Fibroblast of upper back skin (primary cell): ENCODE data around the gene COBL.

Experiments used
- DNase-seq: peaks from one replicate; pipeline ENCODE4 v3.0.0-alpha.2; 2013

COBL gene

DNA sequence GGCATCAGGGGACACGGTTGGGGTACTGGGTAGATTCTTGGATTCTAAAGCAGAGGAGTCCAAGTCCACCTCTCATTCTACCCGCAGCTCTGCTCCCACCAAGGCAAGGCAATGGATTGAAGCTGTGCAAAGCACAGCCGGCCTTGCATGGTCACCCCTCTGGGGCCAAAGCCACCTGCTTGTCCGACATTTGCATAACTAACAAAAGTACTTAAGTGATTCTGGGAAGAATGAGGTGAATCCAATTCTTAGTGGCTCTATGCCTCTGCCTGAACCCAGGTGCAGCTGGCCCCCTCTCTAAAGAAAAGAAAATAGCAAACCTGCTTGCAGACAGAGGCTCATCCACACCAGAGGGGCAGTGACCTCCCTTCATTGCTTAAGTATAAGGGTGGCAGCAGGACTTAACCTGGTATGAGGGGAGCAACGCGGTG, 10.7 kb upstream of the COBL start:
- no peak for DNase-seq

DNA sequence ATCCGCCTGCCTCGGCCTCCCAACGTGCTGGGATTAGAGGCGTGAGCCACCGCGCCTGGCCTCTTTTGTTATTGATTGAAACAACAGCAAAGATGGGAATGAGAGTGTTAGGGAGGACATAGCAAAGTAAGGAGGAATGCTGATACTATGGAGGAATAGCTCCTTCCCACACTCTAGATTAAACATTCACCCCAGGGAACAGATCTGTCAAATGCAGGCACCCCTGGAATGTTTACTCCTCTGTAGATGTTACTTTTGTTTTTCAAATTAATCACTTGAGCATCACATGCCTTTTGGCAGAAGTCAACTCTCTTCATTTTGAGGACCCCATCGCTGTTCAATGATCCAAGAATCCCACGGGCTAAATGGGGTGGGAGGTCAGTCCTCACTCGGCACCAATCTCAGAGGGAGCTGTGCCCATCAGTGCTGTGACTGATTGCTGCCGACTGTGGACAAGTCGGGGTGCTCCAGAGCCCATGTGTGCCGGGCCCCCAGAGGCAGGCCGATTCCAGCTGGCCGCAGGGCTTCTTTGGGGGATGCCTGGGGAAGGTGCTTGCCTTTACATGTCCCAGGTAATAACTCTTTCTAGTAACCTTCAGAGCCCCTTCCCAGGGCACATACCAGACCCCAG, 10.2 kb upstream of the COBL start:
- DNase-seq = no peak

DNA sequence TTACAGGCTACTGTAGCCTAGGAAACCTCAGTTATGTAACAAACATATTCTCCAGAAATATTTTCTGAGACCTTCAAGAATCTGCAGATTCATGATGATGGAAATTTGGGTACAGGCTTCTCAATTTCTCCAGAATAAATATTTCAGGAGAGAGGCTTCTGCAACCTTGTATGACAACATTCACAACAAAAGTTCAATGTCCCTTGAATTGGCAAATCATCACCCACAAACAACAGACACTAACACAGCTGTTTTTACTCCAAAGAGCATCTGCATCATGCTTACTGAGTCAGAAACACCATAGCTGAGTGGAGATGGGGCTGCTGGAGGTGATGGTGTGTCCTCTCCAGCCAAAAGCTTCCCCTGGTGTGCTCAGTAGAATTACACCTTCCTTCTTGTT, 9.3 kb upstream of the COBL start:
- no peak for DNase-seq

DNA sequence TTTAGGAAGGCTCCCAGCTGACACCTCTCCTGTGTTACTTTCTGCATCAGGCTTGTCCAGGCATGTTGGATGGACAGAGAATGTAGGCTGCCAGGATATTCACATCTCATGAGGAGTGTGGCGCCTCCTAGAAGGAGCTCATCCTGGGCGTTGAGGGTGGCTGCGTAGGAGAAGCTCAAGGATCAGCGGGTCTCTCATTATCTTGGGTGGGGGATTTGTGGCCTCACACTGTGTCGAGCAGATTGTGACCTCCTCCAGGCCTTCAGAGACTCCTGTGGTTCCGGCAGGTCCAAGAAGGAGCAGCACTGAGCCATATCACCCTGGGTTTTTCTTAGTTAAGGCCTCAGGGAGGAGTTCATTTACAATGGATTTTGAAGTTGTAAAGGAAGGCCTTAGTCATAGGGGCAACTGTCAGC, 8.7 kb upstream of the COBL start:
- DNase-seq = no peak

DNA sequence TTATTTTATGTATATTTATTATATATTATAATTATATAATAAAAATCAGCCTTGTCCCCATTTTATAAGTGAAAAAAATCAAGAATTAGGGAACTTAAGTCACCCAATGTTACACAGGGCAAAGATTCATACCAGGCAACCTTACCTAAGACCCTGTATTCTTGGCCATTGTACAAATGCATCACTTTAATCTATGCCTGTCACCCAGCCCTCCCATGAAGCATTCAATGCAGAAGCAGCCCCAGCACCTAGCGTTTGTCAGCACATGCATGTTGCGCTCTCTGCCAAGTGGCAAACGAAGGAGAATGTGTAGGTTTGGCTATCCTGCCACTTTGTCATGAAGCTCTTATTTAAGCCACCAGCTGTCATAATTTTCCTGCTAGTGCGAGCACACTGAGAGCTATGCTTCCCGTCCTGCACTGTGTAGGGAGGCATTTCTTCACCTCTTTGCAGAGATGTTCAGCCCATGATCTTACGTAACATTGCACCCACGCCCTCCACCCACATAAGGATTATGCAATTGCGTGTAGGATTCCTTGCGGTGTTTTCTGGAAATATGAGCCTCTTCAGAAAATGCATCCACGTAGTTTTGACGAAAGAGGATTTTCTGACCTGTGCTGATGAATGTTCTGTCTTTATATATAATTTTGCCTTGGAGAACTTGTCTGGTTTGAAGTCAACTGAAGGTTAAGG, 7.7 kb upstream of the COBL start:
- peak; percentile 5 for DNase-seq

DNA sequence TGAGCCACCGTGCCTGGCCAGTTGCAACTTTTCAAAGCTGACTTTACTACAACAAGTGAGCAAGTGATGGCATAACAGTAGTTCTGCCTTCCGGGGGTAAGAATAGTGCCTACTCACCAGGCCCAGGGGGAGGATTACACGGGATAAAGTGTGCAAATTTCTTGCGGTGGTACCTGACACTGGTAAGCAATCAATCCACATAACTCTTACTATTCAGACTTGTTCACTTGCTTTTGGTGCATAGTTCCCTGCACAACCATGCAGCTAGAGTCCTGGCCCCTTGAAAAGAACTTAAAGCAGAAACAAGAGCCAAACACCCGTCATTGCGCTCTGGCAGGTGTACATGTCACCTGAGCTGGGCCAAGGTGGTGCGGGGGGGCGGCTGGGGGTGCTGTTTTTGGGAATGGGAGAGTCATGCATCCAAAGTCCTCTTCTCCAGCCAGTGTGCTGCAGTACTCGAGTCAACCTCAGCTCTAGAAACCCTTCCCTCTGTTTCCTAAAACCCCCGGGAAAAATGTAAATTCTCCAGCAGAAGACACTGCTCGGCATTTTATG, 5.4 kb upstream of the COBL start:
- no peak for DNase-seq

DNA sequence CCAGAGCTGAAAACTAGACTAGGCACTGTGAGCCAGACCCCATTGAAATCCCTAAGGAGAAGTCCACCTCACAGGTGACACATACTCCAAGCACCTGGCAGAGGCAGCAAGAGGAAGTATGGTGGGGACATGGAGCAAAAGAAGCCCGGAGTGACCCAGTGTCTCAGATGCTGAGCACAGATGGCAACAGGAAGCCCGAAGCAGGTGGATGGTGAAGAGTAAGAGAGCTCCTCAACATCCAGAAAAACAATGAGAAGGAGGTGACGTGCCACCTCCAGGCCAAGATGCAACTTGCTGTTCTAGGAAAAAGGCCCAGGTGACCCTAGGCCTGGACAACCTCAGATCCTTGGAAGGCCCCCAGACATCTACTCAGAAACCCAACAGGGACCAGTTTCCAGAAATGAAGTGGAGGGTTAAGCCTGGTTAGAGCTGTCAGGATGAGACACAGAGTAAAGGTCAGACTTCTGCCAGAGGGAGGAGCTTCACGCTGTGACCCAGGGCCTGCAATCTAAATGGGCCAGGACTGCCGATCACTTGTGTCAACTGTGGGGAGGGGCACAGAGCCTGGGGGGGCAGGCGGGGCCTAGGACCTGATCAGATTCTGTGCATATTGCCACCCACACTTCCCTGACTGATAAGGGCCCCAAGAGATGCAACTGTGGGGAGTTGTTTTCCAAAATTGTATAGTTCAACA, 2.4 kb upstream of the COBL start:
- no peak for DNase-seq

DNA sequence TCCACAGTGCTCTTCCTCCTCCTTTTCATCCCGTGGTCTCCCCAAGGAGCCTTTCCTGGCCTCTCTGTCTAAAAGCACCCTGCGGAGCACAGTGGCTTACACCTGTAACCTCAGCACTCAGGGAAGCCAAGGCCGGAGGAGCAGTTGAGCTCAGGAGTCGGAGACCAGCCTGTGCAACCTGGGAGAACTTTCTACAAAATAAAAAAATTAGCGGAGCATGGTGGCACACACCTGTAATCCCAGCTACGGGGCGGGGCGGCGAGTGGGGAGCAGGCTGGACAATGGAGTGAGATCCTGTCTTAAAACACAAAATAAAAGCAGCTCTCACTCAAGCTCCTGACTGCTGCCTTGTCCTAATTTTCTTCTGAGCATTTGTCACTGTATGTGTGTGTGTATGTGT, 1.4 kb upstream of the COBL start:
- no peak for DNase-seq

DNA sequence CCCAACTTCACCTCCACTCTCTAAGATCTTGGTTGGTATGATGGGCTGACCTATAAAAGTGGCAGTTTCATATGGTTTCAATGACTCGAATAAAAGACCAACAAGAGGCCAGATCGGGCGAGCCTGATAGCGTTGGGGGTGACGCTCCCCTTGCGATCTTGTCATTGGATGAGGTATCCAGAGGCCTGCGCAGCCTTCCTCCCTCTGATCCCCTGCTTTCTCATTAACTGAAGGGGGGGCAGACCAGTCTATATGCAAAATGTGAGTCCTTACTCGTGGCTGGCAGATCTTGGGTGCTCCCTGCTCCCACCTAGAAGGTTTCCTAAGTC, 937 bp upstream of the COBL start:
- DNase-seq = no peak

DNA sequence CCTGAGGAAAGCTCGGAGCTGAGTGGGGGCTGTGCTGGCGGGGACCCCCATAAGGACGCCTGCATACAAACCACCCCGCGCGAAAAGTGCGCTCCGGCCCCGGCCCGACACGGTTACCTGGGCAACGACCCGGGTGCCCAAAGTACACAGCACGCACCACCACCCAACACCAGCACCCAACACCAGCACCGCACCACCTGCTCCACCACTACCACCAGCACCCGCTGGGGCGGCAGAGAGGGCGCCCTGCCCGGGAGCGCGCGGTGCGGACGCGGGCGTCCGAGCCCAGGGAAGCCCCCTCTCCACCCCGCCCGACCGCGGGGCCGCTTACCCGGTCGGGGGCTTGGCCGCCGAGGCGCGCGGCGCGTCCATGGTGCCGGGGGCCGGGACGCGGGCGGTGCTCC, 345 bp downstream of the COBL start:
- no peak for DNase-seq

DNA sequence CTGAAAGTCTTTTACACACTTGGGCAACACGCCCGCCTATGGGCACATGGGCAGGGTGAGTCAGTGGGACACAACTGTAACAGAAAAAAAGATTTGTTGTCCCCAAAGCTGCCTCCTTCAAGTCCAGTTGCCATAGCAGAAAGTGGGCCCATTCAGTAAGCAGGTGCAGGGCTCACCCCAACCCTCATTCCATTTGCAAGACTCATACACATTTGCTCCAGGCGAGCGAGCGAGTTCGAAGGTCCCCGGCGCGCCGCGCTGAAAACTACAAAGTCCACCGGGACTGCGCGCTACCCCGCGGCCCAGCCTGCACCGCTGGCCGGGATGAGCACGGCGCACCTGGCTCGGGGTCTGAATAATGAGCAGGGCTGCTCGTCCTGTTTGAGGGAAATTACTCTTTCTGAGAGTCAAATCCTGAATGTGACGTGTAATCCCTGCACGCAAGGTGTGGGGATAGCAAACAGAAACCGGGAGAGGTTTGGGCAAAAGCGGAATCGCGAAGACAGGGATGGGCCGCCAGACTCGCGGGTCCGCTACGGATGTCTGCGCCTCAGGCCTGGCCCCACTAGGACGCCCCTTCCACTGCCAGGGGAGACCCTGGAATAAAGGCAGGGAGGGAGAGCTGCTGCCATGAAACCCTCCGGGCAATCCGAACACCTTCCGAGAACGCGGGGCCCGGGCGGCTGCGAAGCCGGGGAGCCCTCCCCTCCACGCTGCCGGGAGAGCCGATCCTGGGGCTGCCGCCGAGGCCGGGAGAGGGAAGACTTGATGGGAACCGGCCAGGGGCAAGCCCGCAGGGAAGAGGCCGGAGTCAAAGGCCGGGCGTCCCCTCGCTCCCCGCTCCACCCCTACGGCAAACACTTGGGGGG, 982 bp downstream of the COBL start:
- DNase-seq = no peak

DNA sequence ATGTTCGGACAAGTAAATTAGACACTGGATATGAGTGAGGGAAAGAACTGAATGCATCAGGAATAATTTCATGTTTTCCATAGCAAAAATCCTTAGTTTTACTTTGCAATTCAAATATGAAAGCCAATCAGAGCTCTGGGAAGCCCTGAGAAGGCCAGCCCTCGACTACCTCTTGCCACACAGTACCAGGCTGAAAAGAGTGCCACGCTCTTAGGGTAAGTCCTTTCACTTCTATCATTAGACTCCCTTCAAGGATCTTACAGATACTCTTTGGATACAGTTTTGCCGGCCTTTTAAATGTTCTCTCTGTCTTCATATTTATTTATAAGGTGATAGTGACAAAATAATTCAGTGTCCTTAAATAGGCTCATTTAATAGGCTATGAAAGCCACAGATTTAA, 1.9 kb downstream of the COBL start:
- no peak for DNase-seq

DNA sequence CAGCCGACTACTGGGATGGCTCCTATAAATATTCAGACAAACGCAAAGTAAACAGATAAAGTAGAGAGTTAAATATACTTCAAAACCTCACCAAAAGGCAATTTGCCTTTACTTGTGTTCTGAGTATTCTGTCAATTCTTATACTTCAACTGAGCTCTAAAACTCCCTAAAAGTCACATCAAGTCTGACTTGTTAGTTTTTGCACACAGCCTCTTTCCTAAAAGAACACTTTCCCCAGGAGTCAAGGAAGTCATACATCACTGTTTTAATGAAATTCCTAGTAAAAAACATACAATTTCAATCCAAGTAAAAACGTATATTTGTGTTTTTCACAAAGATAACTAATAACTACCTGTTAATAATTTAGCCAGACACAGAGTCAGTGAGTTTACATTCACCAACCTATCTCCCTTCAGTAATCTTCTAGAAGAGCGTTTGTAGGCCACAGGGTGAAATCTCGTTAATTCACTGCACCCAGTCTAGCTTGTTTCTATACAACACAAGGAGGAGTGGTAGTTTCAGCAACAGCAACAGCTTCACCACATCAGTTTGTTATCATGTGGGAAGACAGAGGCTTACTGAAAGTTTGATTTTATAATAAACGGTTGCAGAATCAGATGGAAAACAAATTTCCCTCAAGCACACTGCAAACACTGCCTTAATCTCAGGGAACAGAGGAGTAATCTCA, 2.7 kb downstream of the COBL start:
- DNase-seq = no peak

DNA sequence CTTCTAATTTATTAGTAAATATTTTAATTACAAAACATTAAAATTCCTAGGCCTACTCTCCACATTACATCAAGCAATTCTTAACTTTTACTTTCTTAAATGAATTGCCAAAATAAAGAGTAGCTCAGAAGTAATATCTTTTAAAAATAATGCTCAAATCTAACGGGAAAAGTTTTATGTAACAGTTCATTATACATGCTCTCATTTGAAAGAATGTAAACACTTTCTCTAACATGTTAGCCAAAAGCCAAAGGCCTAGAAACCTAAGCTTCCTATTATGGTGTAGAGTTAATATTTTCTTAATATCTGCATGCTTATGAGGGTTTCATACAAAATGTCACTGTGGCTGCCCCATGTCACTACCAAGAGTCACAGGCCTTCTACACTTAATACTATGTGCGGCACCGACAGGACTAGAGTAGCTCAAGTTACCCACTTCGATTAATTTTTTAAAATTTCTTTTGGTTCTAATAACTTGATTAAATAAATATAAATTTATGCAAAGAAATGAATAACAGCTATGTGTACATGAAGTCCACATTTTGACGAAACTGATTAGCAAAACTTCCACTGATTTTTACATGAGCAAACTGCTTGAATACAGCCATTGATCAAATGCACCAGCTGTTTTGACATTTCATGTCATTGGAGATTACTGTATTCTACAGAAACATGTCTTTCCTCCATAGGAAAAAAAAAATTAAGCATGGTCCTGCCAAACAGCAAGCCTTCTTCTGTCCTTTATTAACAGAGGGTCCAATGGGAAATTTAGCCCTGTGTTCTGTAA, 3.5 kb downstream of the COBL start:
- no peak for DNase-seq

DNA sequence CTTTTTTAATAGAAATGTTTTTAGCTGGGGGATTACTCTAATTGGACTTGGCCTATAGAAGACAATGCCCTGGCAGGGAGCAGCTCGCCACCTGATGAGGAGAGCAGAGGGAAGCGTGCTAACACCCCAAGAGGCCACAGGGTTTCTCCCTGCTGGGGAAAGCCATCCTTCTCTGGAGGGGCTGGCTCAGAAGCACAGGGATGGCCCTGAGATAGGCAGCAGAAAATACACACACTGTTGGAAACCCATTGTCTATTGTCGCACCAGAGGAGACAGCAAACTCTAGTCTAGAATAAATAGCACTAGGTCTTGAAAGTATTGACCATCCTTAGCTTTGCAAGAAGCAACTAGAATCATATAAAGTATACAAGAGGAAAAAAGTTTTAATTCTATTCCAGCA, 5.4 kb downstream of the COBL start:
- no peak for DNase-seq

DNA sequence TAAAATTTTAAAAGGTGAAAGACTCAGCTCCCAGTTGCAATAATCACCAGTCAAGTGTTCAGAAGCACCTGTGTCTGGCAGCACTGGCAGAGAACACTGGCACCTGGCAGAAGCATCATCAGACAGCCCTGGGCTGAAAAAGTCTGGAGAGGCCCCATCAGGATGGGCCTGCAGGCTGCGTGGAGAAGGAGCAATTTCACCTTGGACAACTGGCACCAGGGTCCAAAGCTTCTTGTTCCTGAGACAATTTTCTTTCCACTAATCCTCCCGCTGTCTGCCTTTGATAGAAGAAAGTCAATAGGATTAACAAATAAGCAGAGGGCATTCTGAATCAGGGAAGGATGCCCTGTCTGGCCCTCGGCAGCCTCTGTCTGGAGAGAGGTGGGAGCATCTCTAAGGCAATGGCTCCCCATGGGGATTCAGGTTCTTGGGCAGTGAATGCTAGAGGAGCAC, 6.5 kb downstream of the COBL start:
- no peak for DNase-seq

DNA sequence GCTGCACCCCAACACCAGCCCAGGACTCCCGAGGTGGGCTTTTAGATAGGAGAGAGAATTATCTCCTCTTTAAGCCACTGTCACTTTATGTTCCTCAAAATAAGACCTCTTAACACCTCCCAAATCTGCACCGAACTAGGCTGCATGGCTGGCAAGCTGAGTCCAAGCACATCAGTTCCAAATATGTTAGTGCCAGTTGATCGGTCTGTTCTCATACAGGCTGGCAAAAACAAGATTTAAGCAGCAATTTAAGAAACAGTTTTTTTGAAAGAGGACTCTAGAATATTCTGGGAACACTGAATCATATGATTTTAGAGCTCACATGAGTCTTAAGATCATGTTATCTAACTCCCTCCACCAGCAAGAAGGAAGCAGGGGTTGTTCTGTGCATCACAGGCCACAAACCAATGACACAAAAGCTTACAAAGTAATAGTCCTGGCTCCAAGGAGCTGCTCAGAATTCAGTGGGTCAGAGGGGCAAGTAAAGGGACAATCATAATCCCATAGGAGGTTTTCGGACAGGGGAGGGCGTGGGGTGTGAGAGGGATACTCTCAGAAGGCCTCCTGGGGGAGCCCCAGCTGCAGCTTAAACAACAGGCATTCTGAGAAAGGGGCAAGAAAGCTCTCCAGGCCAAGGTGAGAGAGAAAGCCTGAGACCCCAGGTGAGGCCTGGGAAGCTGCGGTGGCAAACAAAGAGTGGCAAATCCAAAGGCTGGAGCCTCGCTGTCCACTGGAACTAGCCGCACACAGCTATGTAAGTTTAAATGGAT, 7.1 kb downstream of the COBL start:
- no peak for DNase-seq

DNA sequence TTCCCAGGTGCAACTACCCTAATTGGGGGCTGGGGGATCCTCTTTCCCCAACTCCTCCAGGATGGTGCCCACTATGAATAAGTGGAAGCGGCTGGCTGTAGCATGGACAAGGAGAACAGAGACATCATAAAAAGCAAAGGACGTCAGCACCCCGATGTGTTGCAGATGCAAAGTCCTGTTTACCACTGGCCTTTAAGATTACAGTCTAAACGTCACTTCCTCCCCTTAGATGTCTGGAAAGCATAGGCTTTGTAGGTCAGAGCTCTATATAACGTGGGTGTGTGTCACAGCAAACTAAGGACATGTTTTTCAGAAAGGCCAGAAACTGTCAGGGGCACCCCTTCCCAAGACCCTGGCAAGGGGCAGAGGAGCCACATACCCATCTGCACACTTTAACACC, 7.9 kb downstream of the COBL start:
- no peak for DNase-seq

DNA sequence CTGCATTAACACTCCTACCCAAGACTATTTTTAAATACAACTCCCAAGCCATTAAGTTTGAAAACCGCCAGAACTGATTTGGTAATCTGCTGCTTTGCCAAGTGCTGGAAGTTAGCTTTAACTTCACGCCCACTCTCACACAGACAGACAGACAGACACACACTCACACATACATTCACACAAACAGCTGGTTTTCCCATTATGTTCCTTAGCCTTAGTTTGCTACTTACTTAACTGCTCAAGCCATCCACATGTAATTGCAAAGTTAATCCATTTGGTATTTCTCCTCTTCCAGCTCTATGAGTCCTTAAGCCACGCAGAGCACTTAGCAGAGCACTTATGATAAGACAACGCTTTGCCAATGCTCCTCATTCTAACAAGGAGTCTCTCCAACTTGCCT, 8.3 kb downstream of the COBL start:
- DNase-seq = no peak

DNA sequence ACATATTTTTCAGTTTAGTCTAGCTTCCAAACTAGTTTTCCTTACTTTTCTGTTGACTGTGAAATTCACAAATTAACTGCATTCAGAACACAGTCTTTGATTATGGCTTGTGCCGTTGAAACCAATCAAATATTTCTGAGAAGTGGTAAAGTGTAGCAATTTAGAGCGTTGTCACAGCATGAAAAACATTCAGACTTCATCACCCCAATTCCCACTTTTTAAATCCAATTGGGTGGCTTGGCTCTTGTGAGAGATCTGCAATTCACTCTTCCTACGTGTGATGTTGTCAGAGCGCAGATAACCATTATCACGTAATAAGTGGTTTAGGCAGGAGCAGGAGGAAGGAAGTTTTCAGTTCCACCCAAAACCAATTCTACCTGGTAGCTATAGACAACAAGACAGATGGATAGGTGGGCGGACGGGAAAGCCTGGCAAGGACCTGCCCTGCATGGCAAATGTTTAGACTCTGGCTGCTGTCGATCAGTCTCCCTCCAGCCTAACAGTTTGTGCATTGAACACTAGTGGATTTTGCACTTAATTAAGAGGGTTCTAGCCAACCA, 8.9 kb downstream of the COBL start:
- DNase-seq = no peak

DNA sequence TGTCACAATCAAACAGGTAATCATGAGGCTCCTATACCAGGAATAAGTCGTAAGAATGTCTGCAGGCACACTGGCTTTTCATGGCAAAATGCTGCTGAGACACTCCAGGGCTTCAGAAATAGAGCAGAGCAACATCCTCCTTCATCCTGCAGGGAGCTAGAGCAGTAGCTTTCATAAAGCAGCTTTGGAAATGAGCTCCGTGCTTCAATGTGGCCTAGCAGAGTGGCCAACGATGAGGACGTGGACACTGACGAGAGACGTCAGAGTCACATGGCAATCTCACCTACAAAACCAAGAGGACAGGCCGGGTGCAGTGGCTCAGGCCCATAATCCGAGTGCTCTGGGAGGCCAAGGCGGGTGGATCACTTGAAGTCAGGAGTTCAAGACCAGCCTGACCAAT, 9.8 kb downstream of the COBL start:
- DNase-seq = no peak
